H1 (cell line): ENCODE data around the gene RHOBTB3. TPM values are rescaled to one million over a fixed set of nuclear protein-coding genes. Genes with fewer than 3 reads are reported as not detected.

Experiments
- CTCF ChIA-PET: fragments of 300-600 bp; sonication (Branson Sonifier 250); formaldehyde crosslinking; loops from one replicate; lab custom pipeline; 2021; ENCODE audit not compliant: partially characterized antibody; lab: Charles Lee
- POLR2A ChIA-PET: fragments of 300-600 bp; sonication (Branson Sonifier 250); formaldehyde crosslinking; loops from one replicate; lab custom pipeline; 2021; ENCODE audit warnings: inconsistent platforms; ENCODE audit not compliant: partially characterized antibody; lab: Charles Lee
- DNase-seq, 2 experiments: peaks; one replicate each; pipeline versions ENCODE4 v3.0.0 to v3.0.0-alpha.2; 2010 to 2022; ENCODE audit warnings: low spot score in 2 of 2, low read depth in 1 of 2, mixed read lengths in 1 of 2
- FAIRE-seq: peaks from 2 replicates; lab custom pipeline; 2011; peaks lifted over from hg19 to GRCh38; lab: Jason Lieb, UNC
- H2AFZ ChIP-seq: 2 replicates; pipeline ENCODE4 v1.8.1; 2012; ENCODE audit warnings: low read length, inconsistent platforms
- H2AK5ac ChIP-seq: 2 replicates; pipeline ENCODE4 v1.6.1; 2013; ENCODE audit warnings: low read depth, low read length
- H2BK120ac ChIP-seq: replicated peaks from 2 replicates; pipeline ENCODE3; 2013; ENCODE audit warnings: low read depth, low read length, inconsistent platforms
- H2BK12ac ChIP-seq: 2 replicates; pipeline ENCODE4 v1.6.1; 2013; ENCODE audit warnings: low read depth, low read length
- H2BK15ac ChIP-seq: 2 replicates; pipeline ENCODE4 v1.6.1; 2013; ENCODE audit warnings: low read length
- H2BK20ac ChIP-seq: 2 replicates; pipeline ENCODE4 v1.6.1; 2013; ENCODE audit warnings: low read length
- H2BK5ac ChIP-seq: 2 replicates; pipeline ENCODE4 v1.6.1; 2013; ENCODE audit warnings: low read depth, low read length
- H3K14ac ChIP-seq: 2 replicates; pipeline ENCODE4 v1.6.1; 2013; ENCODE audit warnings: inconsistent platforms; ENCODE audit not compliant: insufficient read length
- H3K18ac ChIP-seq: 2 replicates; pipeline ENCODE4 v1.6.1; 2013; ENCODE audit warnings: low read length; ENCODE audit errors: extremely low read depth
- H3K23ac ChIP-seq: 2 replicates; pipeline ENCODE4 v1.6.1; 2013; ENCODE audit warnings: inconsistent platforms; ENCODE audit not compliant: insufficient read length
- H3K23me2 ChIP-seq: 2 replicates; pipeline ENCODE4 v1.6.1; 2013; ENCODE audit warnings: low read depth, low read length
- H3K27ac ChIP-seq: 2 replicates; pipeline ENCODE4 v1.6.1; 2011; ENCODE audit warnings: low read depth, low read length, inconsistent platforms
- H3K27me3 ChIP-seq, 4 experiments: replicated peaks in 1 of 4; 1 replicate in 1 of 4; 2 replicates in 3 of 4; pipeline versions ENCODE4 v1.6.1 to v1.8.1; 2011 to 2013; ENCODE audit warnings: low read length in 3 of 4, mild to moderate bottlenecking in 3 of 4, inconsistent platforms in 2 of 4, mixed read lengths in 2 of 4, moderate library complexity in 1 of 4; ENCODE audit not compliant: control insufficient read depth in 3 of 4, insufficient read depth in 3 of 4; ENCODE audit errors: extremely low read depth in 1 of 4
- H3K36me3 ChIP-seq, 4 experiments: 2 replicates each; pipeline versions ENCODE4 v1.6.1 to v1.8.1; 2011 to 2013; ENCODE audit warnings: mild to moderate bottlenecking in 4 of 4, low read length in 3 of 4, moderate library complexity in 2 of 4, control low read depth in 1 of 4, inconsistent platforms in 1 of 4; ENCODE audit not compliant: insufficient read depth in 4 of 4, control insufficient read depth in 2 of 4
- H3K4ac ChIP-seq: replicated peaks from 2 replicates; pipeline ENCODE3; 2013; ENCODE audit warnings: low read length, low read depth, mixed read lengths, inconsistent platforms; ENCODE audit not compliant: insufficient read length
- H3K4me1 ChIP-seq, 4 experiments: replicated peaks in 1 of 4; 1 replicate in 1 of 4; 2 replicates in 3 of 4; pipeline versions ENCODE4 v1.6.1 to v1.8.1; 2011 to 2013; ENCODE audit warnings: low read length in 3 of 4, inconsistent platforms in 2 of 4, mixed read lengths in 1 of 4; ENCODE audit not compliant: insufficient read depth in 4 of 4, control insufficient read depth in 3 of 4
- H3K4me2 ChIP-seq, 2 experiments: 2 replicates each; pipeline versions ENCODE4 v1.6.1 to v1.8.1; 2011 to 2013; ENCODE audit warnings: low read depth in 2 of 2, low read length in 2 of 2, control low read depth in 1 of 2, inconsistent platforms in 1 of 2, mild to moderate bottlenecking in 1 of 2; ENCODE audit not compliant: insufficient read depth in 1 of 2
- H3K4me3 ChIP-seq, 4 experiments: fragments of 200-600, 300-600 bp in 1 of 4; sonication (generic), shearing (Covaris generic), sonication (Bioruptor Twin) in 1 of 4; 2 replicates each; pipeline versions ENCODE4 v1.5.1 to v1.8.1; 2011 to 2016; ENCODE audit warnings: low read length in 4 of 4, low read depth in 3 of 4, control low read depth in 2 of 4, inconsistent platforms in 2 of 4, mild to moderate bottlenecking in 2 of 4, mixed read lengths in 1 of 4, moderate library complexity in 1 of 4; ENCODE audit not compliant: insufficient read depth in 2 of 4; ENCODE audit errors: extremely low read depth in 1 of 4
- H3K56ac ChIP-seq: replicated peaks from 2 replicates; pipeline ENCODE3; 2013; ENCODE audit warnings: low read depth, mild to moderate bottlenecking, mixed read lengths, low read length, inconsistent platforms; ENCODE audit not compliant: insufficient read length
- H3K79me1 ChIP-seq: 2 replicates; pipeline ENCODE4 v1.6.1; 2013; ENCODE audit warnings: low read depth, low read length, control low read depth
- H3K79me2 ChIP-seq, 2 experiments: 2 replicates each; pipeline versions ENCODE4 v1.6.1 to v1.8.1; 2012 to 2013; ENCODE audit warnings: low read length in 2 of 2, mild to moderate bottlenecking in 2 of 2, inconsistent platforms in 1 of 2; ENCODE audit not compliant: insufficient read depth in 2 of 2, control insufficient read depth in 1 of 2
- H3K9ac ChIP-seq, 4 experiments: replicated peaks in 1 of 4; 1 replicate in 1 of 4; 2 replicates in 3 of 4; pipeline versions ENCODE4 v1.6.1 to v1.8.1; 2011 to 2013; ENCODE audit warnings: low read depth in 3 of 4, low read length in 3 of 4, control low read depth in 2 of 4, mild to moderate bottlenecking in 2 of 4, moderate library complexity in 2 of 4, inconsistent platforms in 1 of 4; ENCODE audit errors: extremely low read depth in 1 of 4
- H3K9me3 ChIP-seq, 2 experiments: 2 replicates each; pipeline versions ENCODE4 v1.6.1 to v1.8.1; 2012 to 2013; ENCODE audit warnings: mild to moderate bottlenecking in 2 of 2, moderate library complexity in 2 of 2, control low read depth in 1 of 2, inconsistent platforms in 1 of 2, low read depth in 1 of 2, low read length in 1 of 2, mixed read lengths in 1 of 2; ENCODE audit not compliant: insufficient read depth in 2 of 2
- H4K20me1 ChIP-seq, 2 experiments: replicated peaks in 1 of 2; 2 replicates each; pipeline versions ENCODE3 to v1.8.1; 2011 to 2013; ENCODE audit warnings: inconsistent platforms in 2 of 2, low read length in 2 of 2, mild to moderate bottlenecking in 1 of 2; ENCODE audit not compliant: insufficient read depth in 2 of 2, control insufficient read depth in 1 of 2
- H4K5ac ChIP-seq: 2 replicates; pipeline ENCODE4 v1.6.1; 2013; ENCODE audit warnings: low read length, low read depth, mixed read lengths, inconsistent platforms; ENCODE audit not compliant: insufficient read length
- H4K8ac ChIP-seq: 2 replicates; pipeline ENCODE4 v1.8.0; 2013; ENCODE audit warnings: mild to moderate bottlenecking, moderate library complexity, low read length, inconsistent platforms; ENCODE audit not compliant: insufficient read depth; ENCODE audit errors: extremely low read depth
- H4K91ac ChIP-seq: replicated peaks from 2 replicates; pipeline ENCODE3; 2013; ENCODE audit warnings: low read length, mixed read lengths, inconsistent platforms; ENCODE audit not compliant: insufficient read length
- POU5F1 ChIP-seq: IDR thresholded peaks from 2 replicates; pipeline ENCODE4 v1.6.1; 2011; ENCODE audit warnings: low read depth, mild to moderate bottlenecking, low read length, moderate library complexity
- SP1 ChIP-seq: IDR thresholded peaks from 2 replicates; pipeline ENCODE4 v1.6.1; 2011; ENCODE audit warnings: low read depth, low read length
- SRF ChIP-seq: IDR thresholded peaks from 2 replicates; pipeline ENCODE4 v1.6.1; 2011; ENCODE audit warnings: mild to moderate bottlenecking, low read depth, low read length, moderate library complexity
- YY1 ChIP-seq: IDR thresholded peaks from 2 replicates; pipeline ENCODE4 v1.6.1; 2011; ENCODE audit warnings: low read depth, mild to moderate bottlenecking, low read length
- WGBS, 2 experiments: shearing (Covaris generic) in 1 of 2; methylation state at CpG; one replicate each; pipeline versions ENCODE4 v1.1.6 to v1.1.7; 2013 to 2015; ENCODE audit warnings: low lambda C conversion rate in 2 of 2, mixed read lengths in 2 of 2, inconsistent platforms in 1 of 2, low coverage in 1 of 2, missing lambda C conversion rate in 1 of 2; ENCODE audit not compliant: insufficient replicate concordance in 2 of 2, insufficient coverage in 1 of 2, insufficient read length in 1 of 2; ENCODE audit errors: extremely low coverage in 1 of 2, missing lambda C conversion rate in 1 of 2; 5-methylcytosine and 5-hydroxymethylcytosine counted together
- polyA plus RNA-seq, 7 experiments: library from polyadenylated mRNA; depleted of rRNA in 3 of 7; stranded (reverse) in 5 of 7; unstranded in 2 of 7; fragments of >200 nt in 5 of 7; fragments of 200-250 nt in 2 of 7; gene quantifications; 1 replicate in 5 of 7; 2 replicates in 1 of 7; 4 replicates in 1 of 7; pipeline versions ENCODE4 v1.2.1 to v1.2.3, GENCODE V29; 2011 to 2013; ENCODE audit warnings: missing spikeins in 2 of 7, mixed read lengths in 2 of 7
- total RNA-seq: library from RNA; stranded (reverse); fragmentation: NEBNext Ultra II Directional; extraction: Animal tissue kit (Norgen Biotek cat#: 25700); gene quantifications from 2 replicates; pipeline ENCODE4 v1.2.1, GENCODE V29; 2021

Gene RHOBTB3
- total and polyA plus RNA-seq, 2 of the 8 experiments (the other 6 are each of a cell fraction or from before 2014, with no cell fraction given), result 8.2 to 17.5 TPM

GRCh38 chr5:95826949-95827891, 96.1 kb downstream of the RHOBTB3 start:
- H4K8ac ChIP-seq, result no peak overlapping the region
- ChIA-PET POLR2A (no interaction called here), CTCF (interaction anchor here (1.2 to 2.1 kb wide), 3 partner anchors 10 to 110 kb away, joined by 3 to 10 read pairs (median 5); no protein-coding TSS in a partner anchor)

More at GRCh38 chr5:95826949-95827891, 96.1 kb downstream of the RHOBTB3 start:
- Histone ChIP-seq H3K23me2 (peaks cover 3% of the 10 kb centered on the region; the same call in 1 of the 2 replicates), H4K20me1 (no peaks in the 10 kb centered on the region), H3K4me3 (no peak overlapping the region), H3K23ac (no peak overlapping the region), H2AFZ (no peak overlapping the region), H2BK15ac (no peak overlapping the region), H3K79me2 (no peaks in the 10 kb centered on the region), H3K18ac (no peak overlapping the region), H3K9me3 (no peaks in the 10 kb centered on the region), H3K79me1 (no peaks in the 10 kb centered on the region), H3K27me3 (no peaks in the 10 kb centered on the region; a peak in 1 of 7 replicates), H3K4me1 (peaks cover 5 to 12% (median 7%) of the 10 kb centered on the region in 4 experiments; a peak in 6 of 7 replicates), H3K14ac (no peak overlapping the region), H3K4me2 (no peak overlapping the region), H3K4ac (no peak overlapping the region), H2BK120ac (no peak overlapping the region), H3K27ac (no peak overlapping the region), H2BK20ac (no peak overlapping the region), H4K91ac (no peak overlapping the region), H4K5ac (no peak overlapping the region), H3K56ac (no peak overlapping the region), H2BK5ac (no peak overlapping the region), H2AK5ac (no peak overlapping the region), H2BK12ac (no peak overlapping the region), H3K9ac (no peak overlapping the region), H3K36me3 (no peaks in the 10 kb centered on the region)
- FAIRE-seq (no peak), DNase-seq (no peak)
- WGBS, 2 experiments, result 87% methylated on average over 10 of the region's 10 CpGs; no CpG with 5 or more reads in 1 of the 2 experiments
- TF ChIP-seq POU5F1 (no peak), YY1 (no peak), SP1 (no peak), SRF (no peak)
